Metanephros (tissue), 1 donor: ENCODE measurements around the gene SMARCA5. TPM values are rescaled to one million over a fixed set of nuclear protein-coding genes. Genes with fewer than 3 reads are reported as not detected.

ENCODE experiments used
- total RNA-seq: library from RNA; depleted of rRNA; stranded (reverse); fragments of >200 nt; gene quantifications from one replicate; pipeline ENCODE4 v1.2.3, GENCODE V29; 2014

Gene SMARCA5, protein sequence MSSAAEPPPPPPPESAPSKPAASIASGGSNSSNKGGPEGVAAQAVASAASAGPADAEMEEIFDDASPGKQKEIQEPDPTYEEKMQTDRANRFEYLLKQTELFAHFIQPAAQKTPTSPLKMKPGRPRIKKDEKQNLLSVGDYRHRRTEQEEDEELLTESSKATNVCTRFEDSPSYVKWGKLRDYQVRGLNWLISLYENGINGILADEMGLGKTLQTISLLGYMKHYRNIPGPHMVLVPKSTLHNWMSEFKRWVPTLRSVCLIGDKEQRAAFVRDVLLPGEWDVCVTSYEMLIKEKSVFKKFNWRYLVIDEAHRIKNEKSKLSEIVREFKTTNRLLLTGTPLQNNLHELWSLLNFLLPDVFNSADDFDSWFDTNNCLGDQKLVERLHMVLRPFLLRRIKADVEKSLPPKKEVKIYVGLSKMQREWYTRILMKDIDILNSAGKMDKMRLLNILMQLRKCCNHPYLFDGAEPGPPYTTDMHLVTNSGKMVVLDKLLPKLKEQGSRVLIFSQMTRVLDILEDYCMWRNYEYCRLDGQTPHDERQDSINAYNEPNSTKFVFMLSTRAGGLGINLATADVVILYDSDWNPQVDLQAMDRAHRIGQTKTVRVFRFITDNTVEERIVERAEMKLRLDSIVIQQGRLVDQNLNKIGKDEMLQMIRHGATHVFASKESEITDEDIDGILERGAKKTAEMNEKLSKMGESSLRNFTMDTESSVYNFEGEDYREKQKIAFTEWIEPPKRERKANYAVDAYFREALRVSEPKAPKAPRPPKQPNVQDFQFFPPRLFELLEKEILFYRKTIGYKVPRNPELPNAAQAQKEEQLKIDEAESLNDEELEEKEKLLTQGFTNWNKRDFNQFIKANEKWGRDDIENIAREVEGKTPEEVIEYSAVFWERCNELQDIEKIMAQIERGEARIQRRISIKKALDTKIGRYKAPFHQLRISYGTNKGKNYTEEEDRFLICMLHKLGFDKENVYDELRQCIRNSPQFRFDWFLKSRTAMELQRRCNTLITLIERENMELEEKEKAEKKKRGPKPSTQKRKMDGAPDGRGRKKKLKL
- total RNA-seq = 49.8 TPM

DNA sequence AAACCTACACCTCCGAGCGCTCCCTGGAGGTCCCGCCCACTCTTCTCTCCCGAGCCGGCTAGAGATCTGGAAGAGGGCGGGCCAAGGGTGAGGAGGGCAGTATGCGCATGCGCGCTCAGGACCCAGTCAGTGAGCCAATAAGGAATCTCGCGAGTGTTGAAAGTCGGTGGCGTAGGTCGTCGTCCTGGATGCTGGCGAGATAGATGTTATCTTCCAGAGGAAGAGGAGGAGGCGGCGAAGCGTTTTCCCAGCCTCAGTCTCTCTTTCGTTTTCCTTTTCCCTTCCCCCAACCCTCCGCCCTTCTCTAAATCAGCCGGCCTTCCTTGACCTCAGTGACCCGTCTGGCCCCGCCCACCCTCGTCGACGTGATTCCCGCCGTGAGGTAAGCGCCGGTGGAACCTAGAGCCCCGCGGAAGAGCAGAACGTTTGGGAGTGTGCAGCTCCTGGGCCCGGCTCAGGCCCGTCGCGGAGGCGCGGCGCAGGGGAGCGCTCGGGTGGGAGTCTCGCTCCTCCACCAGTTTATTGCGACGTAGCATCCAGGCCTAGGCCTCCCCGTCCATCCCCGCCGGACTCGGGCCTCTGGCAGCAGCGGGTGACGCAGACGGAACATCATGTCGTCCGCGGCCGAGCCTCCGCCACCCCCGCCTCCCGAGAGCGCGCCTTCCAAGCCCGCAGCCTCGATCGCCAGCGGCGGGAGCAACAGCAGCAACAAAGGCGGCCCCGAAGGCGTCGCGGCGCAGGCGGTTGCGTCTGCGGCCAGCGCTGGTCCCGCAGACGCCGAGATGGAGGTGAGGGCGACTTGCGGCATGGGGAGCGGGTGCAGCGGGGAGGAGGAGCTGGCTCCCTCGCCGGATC, at the start of gene SMARCA5:
SMARCA5 (plus strand) TSS at position 389 of the 855 bp plus-strand sequence; CDS start at position 612, 223 bp downstream.

Other genes with a start within 250 kb of the SMARCA5 start
- gene GAB1, start 176.8 kb upstream of the SMARCA5 start, total RNA-seq = 40.9 TPM
- 0.12 TPM for gene FREM3, start 187.0 kb downstream of the SMARCA5 start, total RNA-seq